Measurements from ENCODE around the gene FAM168A.

Gene FAM168A

DNA sequence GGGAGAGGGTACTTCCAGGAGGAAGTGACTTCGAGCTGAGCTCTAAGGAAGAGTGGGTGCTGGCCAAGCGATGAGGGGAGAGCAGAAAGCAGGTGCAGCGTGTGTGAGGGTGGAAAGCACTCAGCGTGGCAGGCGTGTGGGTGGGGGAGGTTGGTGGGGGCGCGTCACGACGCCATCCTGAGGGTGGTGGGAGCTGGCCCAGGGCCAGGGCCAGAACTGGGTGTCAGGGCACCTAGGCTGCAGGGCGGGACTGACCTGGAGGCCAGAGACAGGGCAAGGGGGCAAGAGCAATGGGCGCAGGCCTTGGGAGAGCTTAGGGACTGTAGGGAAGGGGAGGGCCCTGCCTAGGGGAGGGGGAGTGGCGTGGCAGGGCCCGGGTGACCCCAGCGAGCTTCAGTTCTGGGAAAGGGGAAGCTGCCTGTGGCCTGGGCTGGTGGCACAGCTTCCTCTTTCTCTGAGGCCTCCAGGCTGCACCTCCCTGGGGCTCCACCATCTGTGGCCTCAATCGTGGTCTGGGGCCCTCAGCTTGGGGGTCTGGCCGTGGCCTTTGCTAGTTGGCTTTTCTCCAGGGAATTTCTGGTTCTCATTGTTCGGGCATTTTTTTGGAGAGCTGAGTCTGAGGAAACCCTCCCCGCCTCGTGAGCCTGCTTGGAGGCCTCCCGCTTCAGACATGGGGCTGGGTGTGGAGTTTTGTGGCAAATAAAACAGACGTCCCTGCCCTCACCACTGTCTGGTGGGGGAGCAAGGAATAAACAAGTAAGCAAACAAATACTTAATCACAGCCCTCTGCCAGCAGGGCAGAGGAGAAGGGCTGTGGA lies 212.8 kb downstream of the FAM168A start:
- peak; percentile 83 for DNase-seq

DNA sequence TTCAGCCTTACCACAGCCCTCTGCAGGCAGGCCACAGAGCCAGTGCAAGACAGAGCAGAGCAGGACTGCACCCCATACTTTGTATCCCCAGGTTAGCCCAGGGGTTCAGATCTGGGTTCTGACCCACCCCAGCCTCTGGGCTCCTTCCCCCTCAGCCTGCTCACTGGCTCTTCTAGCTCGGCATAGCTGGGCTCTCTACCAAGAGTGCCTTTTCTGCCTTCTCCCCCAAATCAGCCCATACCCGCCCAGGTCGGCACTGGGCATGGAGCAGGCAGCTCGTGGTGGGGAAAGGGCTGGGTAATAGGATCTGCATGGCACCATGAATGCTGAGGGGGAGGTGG lies 213.4 kb downstream of the FAM168A start:
- DNase-seq = no peak

DNA sequence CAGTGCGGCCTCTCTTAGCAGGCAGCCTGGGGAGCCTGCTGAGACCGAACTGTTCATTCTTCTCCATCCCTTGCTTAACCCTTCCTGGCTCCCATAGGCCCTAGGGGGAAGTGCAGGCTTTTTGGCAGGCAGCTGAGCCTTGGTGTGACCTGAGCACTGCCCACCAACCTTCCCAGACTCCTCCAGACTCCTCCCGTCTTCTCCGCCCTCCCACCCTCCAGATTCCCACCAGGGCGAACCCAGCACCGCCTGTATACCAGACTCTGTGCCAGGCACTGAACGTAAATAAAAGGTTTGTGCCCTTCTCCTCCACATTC lies 213.8 kb downstream of the FAM168A start:
- DNase-seq = no peak

DNA sequence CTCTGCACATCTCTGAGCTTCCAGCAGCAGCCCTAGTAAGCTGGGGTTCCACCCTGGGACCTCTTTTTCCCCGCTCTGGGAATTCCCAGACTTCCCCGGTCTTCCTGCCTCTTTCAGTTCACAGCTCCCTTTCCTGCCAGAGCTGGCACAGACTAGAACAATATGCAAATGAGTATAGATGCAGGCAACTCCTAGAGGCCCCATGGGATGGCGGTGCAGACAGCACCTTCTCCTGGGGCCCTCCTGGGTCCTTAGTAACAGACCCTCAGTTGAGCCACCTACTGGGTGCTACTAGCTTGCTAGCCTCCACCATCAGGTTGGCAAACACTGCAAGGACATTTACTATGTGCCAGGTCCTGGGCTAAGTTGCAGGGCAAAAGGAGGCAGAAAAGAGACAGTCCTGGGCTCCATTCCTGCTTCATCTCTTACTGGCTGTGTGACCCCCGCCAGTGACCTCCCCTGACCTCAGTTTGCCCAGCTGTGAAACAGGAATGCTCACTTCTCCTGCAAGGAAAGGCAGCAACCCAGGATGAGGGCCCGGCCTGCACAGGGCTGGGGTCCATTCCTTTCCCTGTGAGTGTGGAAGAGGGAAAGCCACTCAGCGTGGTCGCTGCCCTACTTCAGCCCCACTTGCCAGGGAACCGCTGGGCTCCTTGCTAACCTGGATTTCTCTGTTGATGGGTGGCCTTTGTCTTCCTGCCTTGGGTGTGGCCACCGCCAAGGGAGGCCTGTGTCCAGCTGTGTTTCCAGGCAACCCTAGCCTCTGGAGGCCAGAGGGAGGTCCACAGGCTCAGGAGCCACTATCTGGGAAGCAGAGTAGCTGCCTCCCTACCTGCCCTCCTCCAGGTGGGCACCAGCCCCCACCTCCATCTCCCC lies 214.4 kb downstream of the FAM168A start:
- no peak for DNase-seq

DNA sequence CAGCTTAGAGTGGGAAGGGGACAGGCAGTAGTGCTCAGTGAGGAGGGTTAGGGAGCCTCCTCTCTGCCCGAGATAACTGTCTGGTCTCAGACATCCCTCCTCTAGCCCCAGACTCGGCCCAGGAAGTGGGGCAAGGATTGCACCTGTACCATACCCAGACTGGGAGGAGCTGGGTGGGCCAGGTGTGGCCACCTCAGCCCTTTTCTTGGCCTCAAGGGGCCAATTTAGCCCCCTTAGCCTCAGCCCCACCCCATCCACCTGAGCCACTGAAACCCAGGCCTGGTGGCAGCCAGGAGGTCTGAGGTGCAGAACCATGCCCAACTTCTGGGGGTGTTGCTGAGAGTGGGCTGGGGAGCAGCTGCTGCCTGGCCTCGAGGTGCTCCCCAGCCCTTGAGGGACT lies 215.2 kb downstream of the FAM168A start:
- no peak for DNase-seq

DNA sequence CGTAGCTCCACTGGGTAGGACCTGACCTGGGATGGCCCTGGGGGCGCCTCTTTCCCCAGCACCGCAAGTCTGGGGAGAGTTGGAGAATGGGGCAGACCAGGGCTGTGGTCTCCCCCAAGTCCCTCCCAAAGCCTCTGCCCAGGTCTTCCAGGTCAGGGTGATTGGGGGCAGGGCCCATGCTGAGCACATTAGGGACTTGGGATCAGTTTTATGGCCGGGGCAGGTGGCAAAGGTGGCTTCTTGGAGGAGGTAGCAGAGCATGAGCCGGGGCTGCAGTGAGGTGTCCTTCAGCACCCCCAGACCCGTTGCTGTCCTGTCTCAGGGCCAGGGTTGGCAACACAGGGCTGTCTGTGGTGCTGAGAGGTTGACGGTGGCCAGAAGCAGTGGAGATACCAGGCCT lies 215.7 kb downstream of the FAM168A start:
- no peak for DNase-seq

DNA sequence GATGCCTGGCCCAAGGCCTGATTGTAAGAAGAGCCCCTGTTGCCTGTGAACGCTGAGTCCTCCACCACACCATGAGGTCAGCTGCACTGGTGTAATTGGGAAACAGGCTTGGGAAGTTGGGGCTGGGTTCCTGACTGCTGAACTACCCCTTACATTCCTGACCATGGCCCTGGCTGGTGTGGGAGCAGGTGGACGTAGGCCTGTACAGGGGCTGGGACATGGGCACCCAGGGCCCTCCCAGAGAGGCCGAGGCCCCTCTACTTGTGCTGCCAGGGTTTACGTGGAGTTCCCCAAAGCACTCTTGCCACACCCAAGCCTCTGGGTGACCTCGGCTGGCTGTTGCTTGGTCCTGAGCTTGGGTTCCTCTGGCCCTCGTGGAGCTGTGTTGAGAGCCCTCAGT lies 216.3 kb downstream of the FAM168A start:
- no peak for DNase-seq

DNA sequence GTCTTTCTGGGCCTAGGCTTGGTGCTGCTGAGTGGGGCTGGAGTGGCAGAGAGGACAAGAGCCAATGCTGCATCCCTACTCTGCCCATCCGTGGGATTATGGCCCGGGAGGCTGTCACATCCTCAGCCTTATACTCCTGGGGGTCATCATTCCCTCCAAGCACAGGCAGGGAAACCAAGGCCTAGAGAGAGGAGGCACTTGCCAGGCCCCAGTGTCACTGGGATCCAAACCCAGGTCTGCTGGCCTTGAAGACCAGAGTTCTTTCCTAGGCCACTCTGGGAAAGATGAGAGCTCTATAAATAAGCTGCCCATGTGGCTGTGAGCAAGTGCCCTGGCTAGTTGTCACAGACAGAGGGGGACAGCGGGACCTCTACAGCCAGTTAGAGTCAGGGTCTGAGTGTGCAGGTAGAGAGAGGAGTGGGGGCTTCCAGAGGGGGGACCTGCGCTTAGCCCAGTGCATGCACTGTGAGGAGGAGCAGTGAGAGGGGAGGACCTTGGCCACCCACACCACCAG lies 217.0 kb downstream of the FAM168A start:
- no peak for DNase-seq

DNA sequence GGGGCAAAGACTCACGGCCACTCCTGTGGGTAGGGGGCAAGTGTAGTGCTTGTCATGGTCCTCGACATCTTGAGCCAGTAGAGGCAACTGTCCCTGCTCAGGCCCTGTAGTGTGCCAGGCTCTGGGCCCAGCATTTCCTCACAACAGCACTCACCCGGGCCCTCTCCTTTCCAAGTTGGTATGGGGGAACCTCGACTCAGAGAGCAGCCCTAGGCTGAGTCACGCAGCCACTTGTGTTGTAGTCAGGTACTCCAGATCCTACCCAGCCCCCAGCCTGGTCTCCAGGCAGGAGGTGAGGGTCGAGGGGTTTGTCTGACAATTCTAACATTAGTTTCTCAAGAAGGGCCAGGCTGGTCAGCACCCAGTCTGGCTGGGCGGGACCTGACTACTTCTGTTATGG lies 217.6 kb downstream of the FAM168A start:
- DNase-seq = no peak

DNA sequence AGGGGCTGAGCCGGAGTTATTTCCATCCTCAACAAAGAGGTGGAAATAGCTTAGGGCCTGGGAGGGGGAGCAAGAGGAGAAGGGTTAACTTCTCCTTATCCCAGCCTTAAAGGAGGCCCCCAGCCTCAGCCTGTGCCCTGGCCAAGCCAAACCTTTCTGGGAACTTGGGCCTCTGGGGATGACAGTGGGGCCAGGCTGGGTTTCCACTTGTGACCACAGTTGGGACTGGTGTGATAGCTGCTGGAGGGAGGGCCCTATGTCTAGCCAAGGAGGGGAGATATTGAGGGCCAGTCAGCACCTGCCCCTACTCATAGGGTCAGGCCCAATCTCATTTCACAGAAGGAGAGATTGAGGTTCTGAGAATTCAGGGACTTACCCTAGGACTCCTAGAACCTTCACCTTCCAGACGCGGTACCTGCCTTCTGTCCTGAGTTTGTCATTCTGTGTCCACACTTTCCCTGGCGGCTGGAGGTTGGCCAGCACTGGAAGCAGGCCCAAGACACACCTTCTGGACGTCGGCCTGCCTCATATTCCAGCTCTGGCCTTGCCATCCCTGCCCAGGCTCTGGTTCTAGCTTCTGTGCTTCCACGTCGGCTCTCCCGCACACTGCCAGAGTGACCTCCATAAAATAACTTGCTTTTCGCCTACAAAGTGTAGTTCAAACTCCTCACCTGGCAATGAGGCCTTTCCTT lies 218.6 kb downstream of the FAM168A start:
- DNase-seq = no peak

DNA sequence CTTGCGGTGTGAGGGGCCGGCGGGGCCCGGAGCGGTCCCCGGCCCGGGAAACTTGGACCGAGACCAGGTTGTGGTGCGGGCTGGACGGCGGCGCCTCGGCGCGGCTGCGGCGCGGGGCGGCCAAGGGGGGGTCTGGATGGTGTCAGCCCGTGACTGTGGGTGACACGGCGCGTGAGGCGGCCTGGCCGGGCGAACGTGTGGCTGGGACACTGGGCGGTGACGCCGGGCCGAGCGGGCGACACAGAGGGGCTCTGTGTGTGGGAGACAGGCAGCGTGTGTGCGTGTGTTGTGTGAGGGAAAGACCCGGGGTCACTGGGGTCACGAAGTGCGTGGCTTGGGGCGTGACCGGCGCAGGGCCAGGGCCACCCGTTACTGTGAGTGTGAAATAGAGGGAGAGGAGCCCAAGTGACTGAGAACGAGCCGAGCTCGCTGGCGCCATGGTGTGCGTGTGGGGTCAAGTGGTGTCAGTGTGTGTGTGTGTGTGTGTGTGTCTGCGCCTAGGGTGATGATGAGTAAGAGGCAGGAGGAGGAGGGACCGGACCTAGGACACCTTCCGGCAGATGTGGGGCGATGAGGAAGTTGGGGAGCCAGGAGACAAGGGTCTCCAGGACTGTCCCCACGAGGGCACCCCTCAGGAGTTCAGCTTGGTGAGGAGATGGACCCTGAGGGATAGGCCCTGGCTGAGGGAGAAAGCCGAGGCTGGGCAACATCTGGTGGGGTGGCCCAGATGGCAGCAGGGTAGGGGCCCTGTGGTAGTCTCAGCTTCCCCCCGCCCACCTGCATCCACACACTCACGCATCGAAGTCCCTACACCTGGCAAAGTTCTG lies 220.9 kb downstream of the FAM168A start:
- peak; percentile 67 for DNase-seq

DNA sequence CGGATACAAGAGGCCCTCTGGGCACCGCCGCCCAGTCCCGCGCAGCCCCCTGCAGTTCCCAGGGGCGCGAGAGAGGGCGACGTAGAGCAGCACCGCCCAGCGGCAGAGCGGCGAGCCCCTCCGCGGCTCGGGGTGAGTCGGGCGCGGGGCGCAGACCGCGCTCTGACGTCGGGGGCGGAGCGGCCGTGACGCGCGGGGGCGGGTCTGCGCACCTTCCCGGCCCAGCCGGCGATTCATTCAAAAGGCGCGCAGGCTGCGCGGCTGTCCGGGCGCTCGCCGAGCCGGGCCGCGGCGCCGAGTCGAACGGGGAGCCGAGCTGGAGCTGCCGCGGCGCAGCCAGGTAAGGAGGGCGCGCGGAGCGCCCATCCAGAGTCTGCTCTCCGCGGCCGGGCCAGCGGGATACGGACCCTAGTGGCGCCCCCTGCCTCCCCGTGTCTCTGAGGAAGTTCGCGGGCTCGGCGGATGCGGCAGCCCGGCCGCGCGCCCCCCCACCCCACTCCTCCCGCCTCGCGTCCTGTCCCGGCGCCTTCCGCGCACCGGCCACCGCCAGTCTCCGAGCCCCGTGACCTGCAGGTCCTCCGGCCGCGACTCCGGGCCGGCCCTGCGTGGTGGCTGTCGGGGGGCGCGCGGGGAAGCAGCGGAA lies 221.6 kb downstream of the FAM168A start, which contains the start of gene RELT:
RELT (plus strand) TSS at position 240 of the 643 bp plus-strand sequence. CDS start 12,738 bp downstream, outside the sequence.
- DNase-seq = peak; percentile 93

DNA sequence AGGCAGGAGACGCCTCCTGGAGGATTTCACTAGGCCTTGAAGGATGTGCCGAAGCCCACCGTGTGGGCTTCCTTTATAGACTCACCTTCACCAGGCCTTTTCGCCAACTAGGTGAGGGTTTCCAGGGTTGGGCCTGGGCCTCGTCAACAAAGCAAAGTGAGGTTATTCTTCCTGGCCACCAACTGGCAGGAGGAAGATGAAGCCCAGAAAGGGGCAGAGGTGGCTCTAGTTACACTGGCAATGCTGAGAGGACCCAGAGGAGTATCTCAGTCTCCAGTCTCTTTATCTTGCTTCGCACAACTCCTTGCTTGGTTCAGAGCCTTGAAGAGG lies 222.1 kb downstream of the FAM168A start:
- no peak for DNase-seq

DNA sequence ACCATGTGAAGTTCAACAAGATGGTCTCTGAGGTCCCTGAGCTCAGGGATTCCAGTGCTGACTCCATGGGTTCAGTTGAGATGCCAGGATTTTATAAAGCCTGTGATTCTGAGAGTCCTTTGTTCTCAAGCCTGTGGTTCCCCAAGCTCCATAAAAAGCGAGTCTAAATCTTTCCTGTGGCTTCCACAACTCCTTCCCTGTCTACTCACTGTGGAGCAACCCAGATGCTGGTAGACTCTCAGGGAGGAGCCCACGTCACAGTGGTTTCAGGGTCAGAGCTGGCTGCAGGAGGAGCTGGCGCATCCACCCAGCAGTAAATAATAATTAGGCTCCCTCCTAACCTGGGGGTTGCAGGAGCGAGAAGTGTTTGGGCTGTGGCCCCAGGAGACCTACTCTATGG lies 223.8 kb downstream of the FAM168A start:
- DNase-seq = peak; percentile 57

DNA sequence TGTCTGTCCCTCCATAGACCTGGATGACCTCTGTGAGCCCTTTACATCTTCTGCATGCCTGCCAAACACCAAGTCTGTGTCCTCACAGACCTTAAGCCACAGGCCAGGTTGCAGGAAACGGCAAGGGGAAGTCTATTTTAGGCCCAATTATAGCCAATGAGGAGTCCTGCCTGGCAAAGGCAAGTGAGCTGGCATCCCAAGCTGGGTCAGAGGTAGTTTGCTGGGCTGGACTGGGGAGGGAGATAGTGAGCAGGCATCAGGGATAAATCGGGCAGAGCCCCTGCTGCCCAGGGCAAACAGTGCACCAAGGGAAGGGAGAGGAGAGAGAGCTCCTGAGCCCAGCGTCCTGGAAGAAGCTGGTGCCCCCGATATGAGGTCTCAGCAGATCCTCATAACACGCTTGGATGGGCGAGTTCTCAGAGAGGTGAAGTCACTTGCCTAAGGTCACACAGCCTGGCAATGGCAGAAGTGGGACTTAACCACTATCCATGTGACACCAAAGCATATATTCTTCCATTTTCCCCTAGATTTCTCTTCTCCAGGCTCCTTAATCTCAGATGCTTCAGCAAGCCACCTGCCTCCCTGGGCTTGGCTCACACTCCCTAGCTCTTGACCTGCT lies 225.4 kb downstream of the FAM168A start:
- no peak for DNase-seq

DNA sequence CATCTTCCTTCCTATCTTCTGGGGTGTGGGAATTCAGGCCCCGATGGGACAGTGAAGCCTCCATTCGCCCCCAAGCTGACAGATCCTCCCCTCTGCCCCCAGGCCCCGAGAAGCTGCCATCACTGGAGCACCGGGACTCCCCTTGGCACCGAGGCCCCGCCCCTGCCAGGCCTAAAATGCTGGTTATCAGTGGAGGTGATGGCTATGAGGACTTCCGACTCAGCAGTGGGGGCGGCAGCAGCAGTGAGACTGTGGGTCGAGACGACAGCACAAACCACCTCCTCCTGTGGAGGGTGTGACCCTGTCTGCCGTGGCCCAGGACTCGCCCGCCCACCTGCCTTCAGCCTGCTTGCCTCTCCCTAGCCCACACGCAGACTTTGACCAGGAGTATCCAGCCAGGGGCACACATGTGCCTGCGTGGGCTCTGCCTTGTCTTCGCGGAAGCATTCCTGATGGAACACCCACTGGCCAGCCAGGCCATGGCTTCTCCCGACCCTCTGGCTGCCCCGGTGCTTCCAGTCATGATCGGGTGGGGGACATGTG lies 230.4 kb downstream of the FAM168A start:
- no peak for DNase-seq

DNA sequence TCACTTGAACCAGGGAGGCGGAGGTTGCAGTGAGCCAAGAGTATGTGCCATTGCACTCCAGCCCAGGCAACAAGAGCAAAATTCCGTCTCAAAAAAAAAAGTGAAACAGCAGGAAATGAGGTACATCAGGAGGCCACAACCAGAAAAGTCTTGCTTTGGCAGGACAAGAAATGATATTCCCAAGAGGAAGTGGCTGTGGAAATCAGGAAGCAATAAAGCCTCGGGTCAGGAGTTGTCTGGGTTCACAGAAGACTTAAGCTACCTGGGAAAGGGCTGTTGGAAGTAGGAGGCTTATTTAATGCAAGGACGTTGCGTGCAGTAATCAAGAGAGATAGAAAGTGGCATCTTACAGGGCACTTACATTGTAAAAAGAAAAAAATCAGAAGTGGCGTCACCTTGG lies 231.0 kb downstream of the FAM168A start:
- DNase-seq = no peak

DNA sequence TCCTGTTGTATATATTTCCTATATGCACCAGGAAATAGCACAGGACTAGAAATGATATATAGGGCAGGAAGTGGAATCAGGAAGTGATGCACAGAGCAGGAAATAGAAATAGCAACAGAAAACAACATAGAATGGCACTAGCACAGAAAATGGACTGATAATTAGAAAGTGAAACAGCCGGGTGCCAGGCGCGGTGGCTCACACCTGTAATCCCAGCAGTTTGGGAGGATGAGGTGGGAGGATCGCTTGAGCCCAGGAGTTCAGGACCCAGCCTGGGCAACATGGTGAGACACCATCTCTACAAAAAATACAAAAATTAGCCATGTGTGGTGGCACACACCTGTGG lies 231.7 kb downstream of the FAM168A start:
- DNase-seq = no peak

DNA sequence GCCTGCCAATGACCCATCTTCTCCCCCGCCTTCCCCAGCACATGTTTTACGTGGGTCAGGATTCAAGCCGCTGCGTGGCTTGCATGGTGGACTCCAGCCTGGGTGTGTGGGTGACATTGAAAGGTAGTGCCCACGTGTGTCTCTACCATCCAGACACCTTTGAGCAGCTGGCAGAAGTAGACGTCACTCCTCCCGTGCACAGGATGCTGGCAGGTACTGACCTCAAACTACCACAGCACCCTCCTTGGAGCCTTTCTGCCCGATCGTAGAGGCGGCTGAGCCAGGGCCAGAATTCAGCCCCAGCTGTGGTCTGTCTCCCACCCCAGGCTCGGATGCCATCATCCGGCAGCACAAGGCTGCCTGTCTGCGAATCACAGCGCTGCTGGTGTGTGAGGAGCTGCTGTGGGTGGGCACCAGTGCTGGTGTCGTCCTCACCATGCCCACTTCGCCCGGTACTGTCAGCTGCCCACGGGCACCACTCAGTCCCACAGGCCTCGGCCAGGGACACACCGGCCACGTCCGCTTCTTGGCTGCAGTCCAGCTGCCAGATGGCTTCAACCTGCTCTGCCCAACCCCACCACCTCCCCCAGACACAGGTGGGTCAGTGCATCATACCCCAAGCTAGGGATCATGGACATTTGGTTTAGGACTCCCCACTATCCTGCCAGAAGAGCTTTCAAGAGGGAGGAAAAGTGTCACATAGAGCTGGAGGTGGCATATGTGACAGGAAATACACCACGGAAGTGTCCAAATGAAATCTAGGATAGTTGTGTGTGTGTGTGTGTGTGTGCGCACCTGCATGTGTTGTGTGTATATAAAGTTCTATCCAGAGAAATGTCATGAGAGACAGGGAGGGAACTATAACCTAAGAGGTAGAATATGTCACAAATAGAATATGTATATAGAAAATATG lies 232.3 kb downstream of the FAM168A start:
- DNase-seq = no peak

DNA sequence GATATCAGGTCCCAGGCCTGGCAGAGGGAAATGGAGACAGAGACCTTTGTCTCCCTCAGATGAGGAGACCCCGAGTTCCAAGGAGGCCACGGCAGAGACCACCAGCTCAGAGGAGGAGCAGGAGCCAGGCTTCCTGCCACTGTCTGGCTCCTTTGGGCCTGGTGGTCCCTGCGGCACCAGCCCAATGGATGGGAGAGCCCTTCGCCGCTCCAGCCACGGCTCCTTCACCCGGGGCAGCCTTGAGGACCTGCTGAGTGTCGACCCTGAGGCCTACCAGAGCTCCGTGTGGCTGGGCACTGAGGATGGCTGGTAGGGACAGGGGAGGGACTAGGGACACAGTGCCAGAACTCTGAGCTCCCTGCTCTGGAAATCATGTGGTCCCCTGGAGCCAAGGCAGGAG lies 234.8 kb downstream of the FAM168A start:
- DNase-seq = no peak
